C4-2B (cell line): Measurements from ENCODE around the gene WWTR1.

Experiments
- H3K27ac ChIP-seq: fragments of 450-650 bp; 2 replicates; pipeline ENCODE4 v1.5.1; 2017
- ZFX ChIP-seq: fragments of 450-650 bp; IDR thresholded peaks from 2 replicates; pipeline ENCODE4 v1.6.1; 2017
- TF ChIP-seq, protein P1 (sequence below): fragments of 450-650 bp; conservative IDR thresholded peaks from 2 replicates; pipeline ENCODE4 v1.5.1; 2017; ENCODE audit warnings: mild to moderate bottlenecking

The WWTR1 gene

DNA sequence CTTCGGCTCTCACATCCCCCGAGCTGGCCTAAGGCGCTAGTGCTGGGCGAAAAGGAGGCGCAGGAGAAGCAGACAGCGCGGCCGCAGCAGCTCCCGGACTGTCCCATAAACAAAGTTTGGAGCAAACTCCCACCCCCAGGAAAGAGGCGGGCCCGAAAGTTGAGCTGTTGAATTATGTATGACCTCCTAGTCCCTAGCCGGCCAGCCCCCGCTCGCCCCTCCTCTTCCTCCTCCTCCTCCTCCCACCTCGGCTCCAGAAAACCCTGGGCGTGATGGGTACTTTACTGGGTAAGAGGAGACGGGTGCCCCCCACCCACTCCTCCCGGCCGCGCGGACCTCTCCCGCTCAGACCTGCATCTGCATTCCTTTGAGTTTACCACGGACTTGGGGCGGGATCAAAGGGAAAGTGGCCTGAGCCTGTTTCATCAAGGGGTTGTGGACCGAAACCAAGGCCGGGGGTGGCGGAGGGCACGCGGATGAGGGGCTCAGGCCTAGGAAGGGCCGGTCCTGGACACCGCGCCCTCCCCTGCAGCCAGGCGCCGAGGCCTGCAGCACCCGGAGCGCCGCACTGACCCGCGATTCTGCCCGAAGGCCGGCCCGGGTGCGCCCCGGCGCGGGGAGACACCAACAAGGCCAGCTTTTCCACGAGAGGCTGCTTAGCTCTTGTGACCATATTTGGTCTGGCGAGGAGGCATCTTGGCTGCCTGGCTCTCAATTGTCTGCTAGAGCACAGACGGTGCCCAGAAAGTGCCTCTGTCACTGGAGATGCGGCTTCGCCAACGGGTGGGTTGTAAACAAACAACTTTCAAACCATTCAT is at the start of gene WWTR1:
TSS of gene WWTR1 (minus strand) at position 100 of the 818 bp plus-strand sequence. CDS start 719 bp downstream, outside the sequence.
- H3K27ac ChIP-seq: peak within 1 kb of the TSS; percentile 24
- TF ChIP-seq, protein P1, sequence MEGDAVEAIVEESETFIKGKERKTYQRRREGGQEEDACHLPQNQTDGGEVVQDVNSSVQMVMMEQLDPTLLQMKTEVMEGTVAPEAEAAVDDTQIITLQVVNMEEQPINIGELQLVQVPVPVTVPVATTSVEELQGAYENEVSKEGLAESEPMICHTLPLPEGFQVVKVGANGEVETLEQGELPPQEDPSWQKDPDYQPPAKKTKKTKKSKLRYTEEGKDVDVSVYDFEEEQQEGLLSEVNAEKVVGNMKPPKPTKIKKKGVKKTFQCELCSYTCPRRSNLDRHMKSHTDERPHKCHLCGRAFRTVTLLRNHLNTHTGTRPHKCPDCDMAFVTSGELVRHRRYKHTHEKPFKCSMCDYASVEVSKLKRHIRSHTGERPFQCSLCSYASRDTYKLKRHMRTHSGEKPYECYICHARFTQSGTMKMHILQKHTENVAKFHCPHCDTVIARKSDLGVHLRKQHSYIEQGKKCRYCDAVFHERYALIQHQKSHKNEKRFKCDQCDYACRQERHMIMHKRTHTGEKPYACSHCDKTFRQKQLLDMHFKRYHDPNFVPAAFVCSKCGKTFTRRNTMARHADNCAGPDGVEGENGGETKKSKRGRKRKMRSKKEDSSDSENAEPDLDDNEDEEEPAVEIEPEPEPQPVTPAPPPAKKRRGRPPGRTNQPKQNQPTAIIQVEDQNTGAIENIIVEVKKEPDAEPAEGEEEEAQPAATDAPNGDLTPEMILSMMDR: no peak
- no peak for TF ChIP-seq ZFX

GRCh38 chr3:149706905-149707304 is 49.1 kb upstream of the WWTR1 start:
- no peak overlapping the region for H3K27ac ChIP-seq
- TF ChIP-seq ZFX: no peak
- TF ChIP-seq, protein P1: no peak

DNA sequence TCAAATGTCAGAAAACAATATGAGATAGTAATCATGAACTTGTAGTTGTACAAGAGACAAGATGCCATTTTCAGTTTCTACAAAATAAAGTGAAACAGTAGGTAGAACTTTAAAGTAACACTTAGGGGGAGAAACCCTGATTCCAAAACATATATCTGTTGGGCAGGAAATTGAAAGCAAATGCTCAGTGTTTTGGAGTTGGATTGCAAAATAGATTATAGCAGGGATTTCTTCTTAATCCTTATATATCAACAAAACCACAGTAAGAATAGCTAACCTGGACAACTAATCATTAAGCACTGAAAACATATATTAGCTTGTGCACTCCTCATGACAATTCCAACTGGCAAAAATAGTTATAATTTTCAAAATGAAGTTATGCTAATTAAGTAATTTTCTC is 47.6 kb upstream of the WWTR1 start:
- H3K27ac ChIP-seq: no peak overlapping the region
- TF ChIP-seq, protein P1: no peak
- no peak for TF ChIP-seq ZFX

GRCh38 chr3:149703466-149703865 is 45.6 kb upstream of the WWTR1 start:
- TF ChIP-seq, protein P1: no peak
- no peak overlapping the region for H3K27ac ChIP-seq

- no peak overlapping the region for H3K27ac ChIP-seq
- TF ChIP-seq ZFX: no peak
- TF ChIP-seq, protein P1: no peak
Measured at GRCh38 chr3:149702691-149703441, 45.0 kb upstream of the WWTR1 start.

DNA sequence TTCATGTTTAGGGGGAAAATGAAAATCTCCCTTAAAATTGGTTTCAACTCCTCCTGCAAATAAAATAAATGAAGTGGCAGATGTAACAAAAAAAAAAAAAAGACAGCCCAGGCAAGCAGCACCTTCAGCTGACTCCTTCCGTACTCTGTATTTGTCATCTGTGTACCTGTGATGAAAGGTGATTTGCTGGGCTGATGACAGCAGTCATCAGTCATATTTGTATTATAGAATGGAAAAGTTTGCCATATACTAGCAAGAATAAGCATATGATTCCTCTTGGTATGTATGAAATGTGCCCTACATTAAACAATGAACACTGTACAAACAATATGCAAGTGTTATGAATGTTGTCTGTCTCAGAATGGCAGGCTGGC is 44.1 kb upstream of the WWTR1 start:
- TF ChIP-seq, protein P1: no peak
- TF ChIP-seq ZFX: no peak
- no peak overlapping the region for H3K27ac ChIP-seq
